DMS 273 treated with DMSO at 0.1 percent for 48 hours (cell line): ENCODE measurements around the gene SYMPK.
"Not testable (repeated sequence)": the region's sequence is repeated elsewhere in the genome, so short reads cannot be mapped to it uniquely, and the experiment has no call there.

Source experiments
- DNase-seq: peaks from one replicate; lab custom pipeline; 2025; lab: John Stamatoyannopoulos, UW

The SYMPK gene

DNA sequence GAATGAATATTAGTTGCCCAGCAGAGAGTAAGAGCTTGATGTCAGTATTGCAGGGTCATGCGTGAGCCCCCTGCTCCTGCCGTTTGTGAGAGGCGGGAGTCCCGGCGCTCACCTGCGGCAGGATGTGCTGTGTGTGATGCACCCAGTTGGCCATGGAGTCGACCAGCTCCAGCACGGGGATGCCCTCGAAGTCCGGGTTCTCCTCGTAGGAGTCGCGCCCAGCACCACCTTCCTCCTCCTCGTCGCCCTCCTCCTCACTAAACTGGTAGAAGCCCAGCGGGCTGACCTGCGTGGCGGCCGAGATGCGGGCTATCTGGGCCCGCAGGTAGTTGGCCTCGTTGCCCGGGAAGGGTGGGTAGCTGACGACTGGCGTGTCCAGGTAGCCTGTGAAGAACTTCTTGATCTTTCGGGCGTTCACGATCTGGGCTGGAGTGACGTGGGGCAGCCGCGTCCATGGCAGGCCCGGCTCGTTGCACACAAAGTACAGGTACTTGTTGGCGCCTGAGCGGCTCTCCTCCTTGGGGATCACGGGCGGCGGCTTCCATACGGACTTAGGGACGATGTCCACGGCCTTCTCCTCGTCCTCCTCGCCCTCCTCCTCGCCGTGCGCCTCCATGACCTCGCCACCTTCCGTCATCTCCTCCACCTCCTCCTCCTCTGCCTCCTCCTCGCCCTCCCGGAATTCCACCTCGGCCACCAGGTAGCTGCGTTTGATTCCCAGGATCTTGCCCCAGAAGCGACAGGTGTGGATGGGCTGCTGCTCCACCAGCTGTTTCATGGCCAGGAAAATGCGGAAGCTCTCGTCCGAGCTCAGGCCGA is 58.6 kb downstream of the SYMPK start:
- DNase-seq, result no peak

DNA sequence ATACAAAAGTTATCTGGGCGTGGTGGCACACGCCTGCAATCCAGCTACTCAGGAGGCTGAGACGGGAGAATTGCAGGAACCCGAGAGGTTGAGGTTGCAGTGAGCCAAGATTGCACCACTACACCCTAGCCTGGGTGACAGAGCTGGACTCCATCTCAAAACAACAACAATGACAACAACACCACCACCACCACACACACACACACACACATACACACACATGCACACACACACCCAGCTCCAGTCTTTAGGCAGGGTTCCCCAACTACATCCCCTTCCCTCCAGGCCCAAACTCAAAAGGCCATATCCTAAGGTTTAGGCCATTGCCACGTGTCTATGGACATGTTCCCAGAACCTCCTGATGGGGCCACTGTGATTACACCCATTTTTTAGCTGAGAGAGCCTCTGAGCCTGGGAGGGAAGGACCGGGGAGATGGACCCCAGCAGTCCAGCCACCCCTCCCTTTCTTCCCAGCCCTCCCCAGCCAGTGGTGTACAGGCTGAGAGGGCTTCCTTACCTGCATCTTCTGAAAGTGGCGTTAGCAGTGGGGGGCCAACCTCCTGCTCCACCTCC is 61.3 kb downstream of the SYMPK start:
- no peak for DNase-seq

DNA sequence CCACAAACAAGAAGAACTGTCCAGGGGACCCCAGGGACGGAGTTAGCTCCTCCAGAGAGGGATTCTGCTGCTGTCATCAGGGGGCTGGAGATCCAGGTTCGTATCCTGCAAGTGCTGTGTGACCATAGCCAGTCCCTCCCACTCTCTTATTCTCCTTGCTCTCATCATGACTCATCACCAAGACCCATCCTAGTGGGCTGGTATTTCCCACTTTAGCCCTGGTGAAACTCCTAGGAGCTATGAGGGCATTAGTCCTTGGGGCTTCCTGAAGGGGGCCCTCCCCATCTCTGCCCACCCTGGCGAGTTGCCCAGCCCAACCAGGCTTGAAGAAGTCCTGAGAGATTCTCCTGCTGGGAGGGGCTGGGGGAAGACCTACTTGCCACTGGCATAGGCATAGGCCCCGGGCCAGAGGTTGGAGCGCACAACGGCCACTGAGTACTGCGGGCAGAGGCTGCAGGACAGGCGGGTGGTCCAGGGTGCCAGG is 62.8 kb downstream of the SYMPK start:
- DNase-seq, result no peak

- DNase-seq, result not testable (repeated sequence)
Observed at GRCh38 chr19:45799541-45799940, 63.4 kb downstream of the SYMPK start.

GRCh38 chr19:45798995-45799517 is 63.9 kb downstream of the SYMPK start:
- peak; percentile 32 for DNase-seq

DNA sequence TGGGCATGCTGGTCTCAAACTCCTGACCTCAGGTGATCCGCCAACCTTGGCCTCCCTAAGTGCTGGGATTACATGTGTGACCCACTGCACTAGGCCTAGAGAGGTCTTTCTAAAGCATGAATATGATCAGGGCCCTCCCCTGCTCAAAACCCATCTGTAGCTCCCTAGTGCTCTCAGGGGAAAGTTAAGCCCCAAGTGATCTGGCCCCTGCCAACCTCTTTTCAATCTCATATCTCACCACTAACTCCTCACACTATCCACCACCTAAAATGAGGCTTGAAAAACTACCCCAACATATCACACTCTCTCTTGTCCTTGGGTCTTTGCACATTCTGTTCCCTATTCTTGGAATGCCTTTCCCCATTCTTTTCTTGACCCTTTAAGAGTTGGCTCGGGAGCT is 68.3 kb downstream of the SYMPK start:
- DNase-seq, result no peak

DNA sequence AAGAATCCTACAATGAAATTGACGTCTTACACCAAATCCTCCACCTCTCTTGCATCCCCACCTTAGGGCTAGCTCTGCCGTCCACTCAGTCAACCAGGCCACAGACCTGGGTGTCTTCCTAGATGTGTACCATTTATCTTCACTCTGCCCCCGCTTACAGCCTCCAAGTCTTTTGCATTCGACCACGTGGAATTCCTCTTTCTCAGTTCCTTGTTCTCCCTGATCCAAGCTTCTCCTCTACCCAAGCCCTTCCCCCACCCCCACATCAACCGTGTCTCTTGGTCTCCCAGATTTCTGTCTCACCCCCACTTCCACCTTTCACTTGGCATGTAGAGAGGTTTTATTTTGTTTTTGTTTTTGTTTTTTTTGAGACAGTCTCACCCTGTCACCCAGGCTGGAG is 69.1 kb downstream of the SYMPK start:
- DNase-seq, result no peak

DNA sequence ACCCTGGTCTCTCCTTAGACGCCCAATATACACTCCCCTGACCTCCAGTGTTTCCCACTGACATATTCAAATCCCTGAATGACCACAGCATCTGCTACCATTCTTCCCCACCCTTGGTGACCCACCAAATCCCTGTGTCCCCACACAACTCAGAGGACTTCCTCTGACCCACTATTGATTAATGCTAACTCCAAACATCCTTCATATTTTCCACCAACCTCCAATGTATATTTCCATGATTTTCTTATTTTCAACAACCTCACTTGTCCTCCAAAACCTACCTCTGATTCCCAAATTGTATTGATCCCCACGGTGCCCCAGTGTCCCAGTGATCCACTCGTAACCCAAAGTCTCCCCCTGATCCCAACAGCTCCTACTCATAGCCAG is 69.8 kb downstream of the SYMPK start:
- no peak for DNase-seq

DNA sequence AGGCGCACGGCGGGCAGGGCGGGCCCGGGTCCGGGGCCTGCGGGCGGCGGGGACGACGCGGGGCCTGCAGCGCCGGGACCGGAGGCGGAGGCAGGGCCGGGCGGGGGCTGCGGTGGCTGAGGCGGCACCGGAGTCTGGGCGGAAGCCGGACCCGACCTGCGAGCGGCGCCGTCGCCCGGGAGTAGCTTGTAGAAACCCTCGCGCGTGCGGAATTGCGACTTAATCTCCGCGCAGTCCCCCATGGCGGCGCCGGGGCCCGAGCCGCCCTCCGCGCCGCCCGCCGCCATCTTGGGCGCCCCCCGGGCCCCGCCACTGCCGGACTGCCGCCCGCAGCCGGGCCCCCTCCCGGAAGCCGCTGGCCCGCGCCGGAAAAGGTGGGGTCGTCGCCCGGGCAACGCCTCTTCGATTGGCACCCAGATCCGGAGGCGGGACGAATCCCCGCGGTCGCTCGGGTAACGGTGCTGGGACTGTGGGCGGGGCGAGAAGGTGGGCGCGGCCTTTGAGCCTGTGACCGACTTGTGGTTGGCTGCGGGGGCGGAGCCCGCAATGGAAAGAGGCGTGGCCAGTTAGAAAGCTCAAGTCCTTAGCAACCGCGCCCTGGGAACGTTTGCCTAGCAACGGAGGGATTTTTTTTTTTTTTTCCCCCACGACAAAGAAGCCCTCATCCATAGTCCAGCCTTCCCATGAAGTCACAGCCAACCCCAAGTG is 70.3 kb downstream of the SYMPK start, which contains the start of gene DMWD:
DMWD (minus strand) TSS at position 376 of the 708 bp plus-strand sequence; CDS start at position 287, 89 bp downstream.
- DNase-seq, result peak; percentile 93

GRCh38 chr19:45791744-45792469 is 71.0 kb downstream of the SYMPK start:
- no peak for DNase-seq

DNA sequence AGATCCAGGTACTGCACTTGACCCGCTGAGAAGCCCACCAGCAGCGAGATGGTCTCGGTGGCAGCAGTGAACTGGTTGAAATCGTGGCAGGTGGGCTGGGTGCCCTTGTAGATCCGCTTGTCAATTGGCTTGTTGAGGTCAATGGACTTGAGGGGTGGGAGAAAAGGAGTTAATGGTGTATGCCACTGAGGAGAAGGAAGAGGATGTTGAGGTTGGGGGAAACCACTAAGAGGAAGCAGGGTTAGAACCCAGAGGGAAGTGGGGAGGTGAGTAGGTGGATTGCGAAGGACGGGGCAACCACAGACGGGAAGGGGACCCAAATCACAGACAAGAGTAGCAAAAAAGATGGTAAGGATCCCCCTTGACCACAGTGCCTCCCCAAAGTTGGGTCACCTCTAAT is 72.0 kb downstream of the SYMPK start:
- no peak for DNase-seq

DNA sequence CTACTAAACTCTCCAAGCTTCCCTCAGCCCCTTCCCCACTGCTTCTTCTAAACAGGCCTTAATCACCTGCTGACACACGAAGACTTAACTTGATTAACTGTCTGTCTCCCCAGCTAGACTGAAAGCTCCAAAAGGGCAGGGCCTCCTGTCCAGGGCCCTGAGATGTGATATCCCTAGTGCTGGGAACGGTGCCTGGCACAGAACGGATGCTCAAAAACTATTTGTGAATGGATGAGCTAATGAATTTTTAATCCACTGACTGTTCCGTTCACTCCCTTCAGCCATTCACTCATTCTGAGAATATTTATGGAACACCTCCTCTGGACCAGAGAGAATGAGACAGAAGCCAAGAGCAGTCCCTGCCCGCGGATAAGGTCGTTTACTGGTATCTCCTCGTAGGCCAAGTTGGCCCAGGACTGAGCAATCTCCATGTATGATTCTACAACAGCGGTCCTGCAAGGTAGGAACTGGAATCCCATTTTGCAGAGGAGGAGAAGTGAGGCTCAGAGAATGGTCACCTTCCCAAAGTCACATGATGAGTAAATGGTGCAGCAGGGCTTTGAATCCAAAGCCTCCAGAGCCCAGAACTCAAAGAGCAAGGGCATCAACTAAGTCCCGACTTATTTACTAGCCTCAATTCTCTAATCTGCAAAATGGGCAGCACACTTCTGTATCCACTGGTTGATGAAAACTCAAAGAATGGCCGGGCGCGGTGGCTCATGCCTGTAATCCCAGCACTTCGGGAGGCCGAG is 73.7 kb downstream of the SYMPK start:
- no peak for DNase-seq

DNA sequence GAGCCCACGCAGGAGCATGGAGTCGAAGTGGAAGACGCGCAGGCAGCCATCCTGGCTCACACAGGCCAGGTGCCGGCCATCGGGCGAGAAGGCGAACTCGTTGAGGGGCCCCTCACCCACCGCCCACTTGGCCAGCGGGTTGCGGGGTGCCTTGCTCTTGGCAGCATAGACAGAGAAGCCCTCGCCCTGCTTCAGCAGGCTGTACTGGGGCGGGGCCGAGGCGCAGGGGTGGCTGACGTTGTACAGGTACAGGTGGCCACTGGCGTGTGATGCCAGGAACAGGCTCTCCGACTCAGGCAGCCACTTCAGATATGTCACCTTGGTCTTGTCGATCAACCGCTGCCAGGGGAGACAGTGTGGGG is 76.4 kb downstream of the SYMPK start:
- DNase-seq, result no peak

DNA sequence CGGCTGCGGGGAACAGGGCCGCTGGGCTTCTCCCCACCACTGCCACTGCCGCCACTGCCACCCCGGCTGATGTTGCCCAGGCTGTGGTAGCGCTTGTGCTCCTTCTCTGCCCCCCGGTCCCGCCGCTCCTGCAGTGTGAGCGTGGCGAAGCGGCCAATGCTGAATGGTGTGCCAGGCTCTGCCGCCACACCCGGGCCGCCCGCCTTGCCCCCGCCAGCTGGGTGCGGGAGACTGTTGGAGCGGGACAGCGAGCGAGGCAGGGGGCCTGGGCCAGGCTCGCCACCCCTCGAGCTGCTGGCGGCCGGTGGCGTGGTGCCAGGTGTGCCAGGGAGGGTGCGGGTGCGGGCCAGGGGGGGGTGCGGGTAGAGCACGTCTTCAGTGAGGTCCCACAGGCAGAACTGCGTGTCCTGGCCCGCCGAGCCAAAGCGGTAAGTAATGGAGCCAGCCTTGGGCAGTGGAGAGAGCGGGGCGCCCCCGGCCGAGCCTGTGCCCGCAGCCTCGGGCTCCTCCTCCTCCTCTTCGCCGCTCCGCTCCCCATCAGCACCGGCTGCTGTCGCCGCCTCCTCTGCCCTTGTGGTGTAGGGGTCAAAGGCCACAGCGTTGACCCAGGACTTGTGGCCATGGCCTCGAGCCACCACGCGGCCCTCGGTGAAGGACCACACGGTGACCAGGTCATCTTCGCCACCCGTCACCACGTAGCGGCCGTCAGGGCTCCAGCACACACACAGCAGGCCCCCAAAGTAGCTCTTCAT is 77.0 kb downstream of the SYMPK start:
- DNase-seq, result no peak

- peak; percentile 76 for DNase-seq
Observed at GRCh38 chr19:45785097-45785496, 77.8 kb downstream of the SYMPK start.

DNA sequence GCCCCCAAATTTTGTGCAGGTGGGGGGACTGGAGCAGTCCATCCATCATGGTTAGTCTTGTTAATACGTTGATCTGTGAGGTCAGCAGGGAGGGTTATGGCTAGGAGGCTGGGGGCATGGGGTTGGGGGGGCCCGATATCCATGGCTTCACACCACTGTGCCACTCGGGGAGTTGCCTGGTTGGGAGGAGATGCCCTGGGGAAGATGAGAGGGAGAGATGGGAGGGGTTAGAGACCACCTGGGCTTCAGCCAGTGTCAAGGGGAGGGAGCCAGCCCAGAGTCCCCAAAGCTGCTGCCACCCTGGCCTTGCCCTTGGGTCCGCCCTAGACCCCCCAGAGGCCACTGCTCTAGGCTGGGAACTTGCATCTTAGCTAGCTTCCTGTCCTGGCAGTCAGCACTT is 78.9 kb downstream of the SYMPK start:
- no peak for DNase-seq

GRCh38 chr19:45782820-45783785 is 79.8 kb downstream of the SYMPK start:
- DNase-seq, result no peak

- no peak for DNase-seq
Observed at GRCh38 chr19:45782162-45782691, 80.7 kb downstream of the SYMPK start, which contains the start of gene DMPK. TSS of gene DMPK (minus strand) at chr19:45782490. CDS start at chr19:45782352, 138 bp downstream.
